Left ventricle myocardium superior (tissue), 1 donor: ENCODE data around the gene CD300LD. TPM values are rescaled to one million over a fixed set of nuclear protein-coding genes. Genes with fewer than 3 reads are reported as not detected.

Source experiments
- total RNA-seq: library from RNA; stranded (reverse); fragmentation: NEBNext Ultra II Directional; extraction: Animal tissue kit (Norgen Biotek cat#: 25700); gene quantifications from one replicate; pipeline ENCODE4 v1.2.1, GENCODE V29; 2021
- donor health status: DM: no; HTN: yes; CAD: no; lungs with severe emphysema.

CD300LD gene
- total RNA-seq, 1 donor from 2014 or later, result not detected

Other genes with a start within 250 kb of the CD300LD start
- gene BTBD17, start 230.4 kb downstream of the CD300LD start, total RNA-seq, result not detected
- gene GPR142, start 224.8 kb downstream of the CD300LD start, total RNA-seq, result 0.15 TPM
- gene GPRC5C, start 160.2 kb downstream of the CD300LD start, total RNA-seq, result 34.4 TPM
- gene CD300A, start 125.6 kb downstream of the CD300LD start, total RNA-seq, result 1.9 TPM
- gene CD300LB, start 60.8 kb downstream of the CD300LD start, total RNA-seq, result 0.25 TPM
- 0.82 TPM for gene CD300C, start 46.2 kb downstream of the CD300LD start, total RNA-seq
- gene CD300H, start 24.8 kb downstream of the CD300LD start, total RNA-seq, result not detected
- gene CD300E, start 31.5 kb upstream of the CD300LD start, total RNA-seq, result 0.27 TPM
- gene CD300LF, start 120.6 kb upstream of the CD300LD start, total RNA-seq, result not detected
- 2.8 TPM for gene RAB37, start 145.0 kb upstream of the CD300LD start, total RNA-seq
- gene NHERF1, start 156.3 kb upstream of the CD300LD start, total RNA-seq, result 16.0 TPM
- gene NAT9, start 184.1 kb upstream of the CD300LD start, total RNA-seq, result 21.1 TPM